Osteoblast (primary cell): ENCODE measurements around the gene PDCD1LG2. TPM values are rescaled to one million over a fixed set of nuclear protein-coding genes. Genes with fewer than 3 reads are reported as not detected.

ENCODE experiments used
- DNase-seq: peaks from one replicate; pipeline ENCODE4 v3.0.0; 2011; ENCODE audit warnings: low spot score, mixed read lengths; ENCODE audit not compliant: insufficient read length; ENCODE audit errors: missing footprints
- H2AFZ ChIP-seq: 2 replicates; pipeline ENCODE4 v1.6.0; 2011; ENCODE audit warnings: mild to moderate bottlenecking, low read length
- H3K27ac ChIP-seq: 2 replicates; pipeline ENCODE4 v1.5.1; 2011; ENCODE audit warnings: mild to moderate bottlenecking, low read depth, low read length, moderate library complexity
- H3K27me3 ChIP-seq: 2 replicates; pipeline ENCODE4 v1.6.0; 2012; ENCODE audit warnings: mild to moderate bottlenecking, control low read depth, inconsistent platforms, low read length, moderate library complexity; ENCODE audit not compliant: insufficient read depth
- H3K36me3 ChIP-seq: 2 replicates; pipeline ENCODE4 v1.5.1; 2011; ENCODE audit warnings: mild to moderate bottlenecking, low read length, control low read depth, moderate library complexity; ENCODE audit not compliant: insufficient read depth
- H3K4me1 ChIP-seq: 2 replicates; pipeline ENCODE4 v1.5.1; 2011; ENCODE audit warnings: mild to moderate bottlenecking, low read length, control low read depth, moderate library complexity; ENCODE audit not compliant: insufficient read depth
- H3K4me2 ChIP-seq: 2 replicates; pipeline ENCODE4 v1.6.0; 2011; ENCODE audit warnings: mild to moderate bottlenecking, low read length; ENCODE audit not compliant: insufficient read depth
- H3K4me3 ChIP-seq: fragments of 200-600 bp; sonication (generic); 3 replicates; pipeline ENCODE4 v1.5.1; 2012; ENCODE audit warnings: mild to moderate bottlenecking, low read length, inconsistent platforms; ENCODE audit not compliant: insufficient read depth
- H3K79me2 ChIP-seq: 2 replicates; pipeline ENCODE4 v1.6.0; 2012; ENCODE audit warnings: mild to moderate bottlenecking, low read length, control low read depth, inconsistent platforms; ENCODE audit not compliant: insufficient read depth
- H3K9me3 ChIP-seq: 2 replicates; pipeline ENCODE4 v1.5.1; 2011; ENCODE audit warnings: low read depth, low read length, control low read depth
- H4K20me1 ChIP-seq: 2 replicates; pipeline ENCODE4 v1.6.0; 2012; ENCODE audit warnings: mild to moderate bottlenecking, low read length, control low read depth; ENCODE audit not compliant: insufficient read depth
- CTCF ChIP-seq: IDR thresholded peaks from 2 replicates; pipeline ENCODE4 v1.5.1; 2011; ENCODE audit warnings: mild to moderate bottlenecking, low read depth, low read length, moderate library complexity; ENCODE audit errors: extremely low read depth
- total RNA-seq: library from RNA; depleted of rRNA; stranded (reverse); fragments of >200 nt; gene quantifications from 2 replicates; pipeline ENCODE4 v1.2.3, GENCODE V29; 2012

Gene PDCD1LG2
- total RNA-seq, 1 donor = 4.7 TPM

GRCh38 chr9:5511476-5511875, 1.1 kb downstream of the PDCD1LG2 start:
- Histone ChIP-seq H3K9me3 (no peaks in the 10 kb centered on the region), H2AFZ (no peak overlapping the region), H3K79me2 (peaks cover 48% of the 10 kb centered on the region), H3K4me1 (peaks cover 53% of the 10 kb centered on the region), H3K4me2 (peak overlapping the region; percentile 97), H4K20me1 (no peaks in the 10 kb centered on the region), H3K27me3 (no peaks in the 10 kb centered on the region), H3K27ac (peak overlapping the region; percentile 96), H3K4me3 (peak overlapping the region; percentile 75), H3K36me3 (no peaks in the 10 kb centered on the region)
- no peak for DNase-seq
- TF ChIP-seq CTCF = no peak

- no peak overlapping the region for H2AFZ ChIP-seq
- peak overlapping the region; percentile 75 for H3K4me3 ChIP-seq
- peaks cover 53% of the 10 kb centered on the region for H3K4me1 ChIP-seq
- peak overlapping the region; percentile 97 for H3K4me2 ChIP-seq
- DNase-seq = no peak
- TF ChIP-seq CTCF = no peak
- H3K36me3 ChIP-seq = no peaks in the 10 kb centered on the region
- H3K27ac ChIP-seq = peak overlapping the region; percentile 96
- peaks cover 53% of the 10 kb centered on the region for H3K79me2 ChIP-seq
- no peaks in the 10 kb centered on the region for H3K9me3 ChIP-seq
- H4K20me1 ChIP-seq = no peaks in the 10 kb centered on the region
- no peaks in the 10 kb centered on the region for H3K27me3 ChIP-seq
Measured at GRCh38 chr9:5511935-5512580, 1.7 kb downstream of the PDCD1LG2 start.

- H3K79me2 ChIP-seq = peaks cover 61% of the 10 kb centered on the region
- H2AFZ ChIP-seq = no peak overlapping the region
- H3K27me3 ChIP-seq = no peaks in the 10 kb centered on the region
- H3K27ac ChIP-seq = no peak overlapping the region
- H3K4me2 ChIP-seq = peak overlapping the region; percentile 97
- H3K36me3 ChIP-seq = no peaks in the 10 kb centered on the region
- H3K4me3 ChIP-seq = no peak overlapping the region
- no peaks in the 10 kb centered on the region for H3K9me3 ChIP-seq
- DNase-seq = no peak
- peaks cover 58% of the 10 kb centered on the region for H3K4me1 ChIP-seq
- no peaks in the 10 kb centered on the region for H4K20me1 ChIP-seq
- no peak for TF ChIP-seq CTCF
Measured at GRCh38 chr9:5512658-5513452, 2.5 kb downstream of the PDCD1LG2 start.

- TF ChIP-seq CTCF = no peak
- Histone ChIP-seq H3K4me3 (no peak overlapping the region), H4K20me1 (no peaks in the 10 kb centered on the region), H2AFZ (no peak overlapping the region), H3K27me3 (no peaks in the 10 kb centered on the region), H3K4me1 (peaks cover 62% of the 10 kb centered on the region), H3K27ac (no peak overlapping the region), H3K9me3 (no peaks in the 10 kb centered on the region), H3K4me2 (peak overlapping the region; percentile 26), H3K36me3 (no peaks in the 10 kb centered on the region), H3K79me2 (peaks cover 65% of the 10 kb centered on the region)
- DNase-seq = no peak
Measured at GRCh38 chr9:5513966-5514616, 3.8 kb downstream of the PDCD1LG2 start.
